ENCODE data around the gene KLHL18. TPM values are rescaled to one million over a fixed set of nuclear protein-coding genes. Genes with fewer than 3 reads are reported as not detected.
"Not testable (repeated sequence)": the region's sequence is repeated elsewhere in the genome, so short reads cannot be mapped to it uniquely, and the experiment has no call there.

The KLHL18 gene
- total and polyA plus RNA-seq, 2 donors: 11.9 to 13.1 TPM

- H3K4me3 ChIP-seq (ENCODE audit: low read depth, low read length): no peak overlapping the region
- H3K27ac ChIP-seq (ENCODE audit: low read depth): no peak overlapping the region
- no peak for DNase-seq (ENCODE audit: extremely low spot score)
- no peaks in the 10 kb centered on the region for H3K4me1 ChIP-seq (ENCODE audit: insufficient read depth)
- 76% methylated on average over 2 of the region's 2 CpGs for WGBS
- H3K36me3 ChIP-seq (ENCODE audit: insufficient read depth): peaks cover 10% of the 10 kb centered on the region
Observed at GRCh38 chr3:47340866-47341265, 58.1 kb downstream of the KLHL18 start.

DNA sequence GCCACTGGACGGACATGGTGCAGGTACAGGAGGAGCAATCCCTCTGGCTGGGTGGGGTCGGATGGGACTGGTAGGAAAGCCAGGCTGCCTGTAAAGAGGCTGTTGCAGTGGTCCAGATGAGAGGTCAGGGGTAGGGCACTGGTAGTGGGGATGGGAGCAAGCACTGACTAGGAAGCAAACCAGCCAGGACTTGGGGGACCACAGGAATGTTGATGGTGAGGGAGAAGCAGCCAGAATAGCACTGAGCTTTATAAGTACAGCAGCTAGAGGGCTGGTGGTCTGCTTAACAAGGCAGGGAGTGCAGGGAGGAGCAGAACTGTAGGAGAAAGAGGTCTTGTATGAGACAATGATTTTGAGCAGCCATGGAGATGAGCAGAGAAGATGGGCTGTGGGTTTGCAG, 59.4 kb downstream of the KLHL18 start:
- no peak overlapping the region for H3K4me3 ChIP-seq (ENCODE audit: low read depth, low read length)
- H3K4me1 ChIP-seq (ENCODE audit: insufficient read depth): no peaks in the 10 kb centered on the region
- WGBS: 92% methylated on average over 2 of the region's 2 CpGs
- H3K27ac ChIP-seq (ENCODE audit: low read depth): no peak overlapping the region
- no peak for DNase-seq (ENCODE audit: extremely low spot score)
- peaks cover 6% of the 10 kb centered on the region for H3K36me3 ChIP-seq (ENCODE audit: insufficient read depth)

- Histone ChIP-seq H3K4me1 (ENCODE audit: insufficient read depth) (no peaks in the 10 kb centered on the region), H3K36me3 (ENCODE audit: insufficient read depth) (peaks cover 3% of the 10 kb centered on the region), H3K4me3 (ENCODE audit: low read depth, low read length) (no peak overlapping the region), H3K27ac (ENCODE audit: low read depth) (no peak overlapping the region)
- no peak for DNase-seq (ENCODE audit: extremely low spot score)
Observed at GRCh38 chr3:47342812-47343211, 60.1 kb downstream of the KLHL18 start.

DNA sequence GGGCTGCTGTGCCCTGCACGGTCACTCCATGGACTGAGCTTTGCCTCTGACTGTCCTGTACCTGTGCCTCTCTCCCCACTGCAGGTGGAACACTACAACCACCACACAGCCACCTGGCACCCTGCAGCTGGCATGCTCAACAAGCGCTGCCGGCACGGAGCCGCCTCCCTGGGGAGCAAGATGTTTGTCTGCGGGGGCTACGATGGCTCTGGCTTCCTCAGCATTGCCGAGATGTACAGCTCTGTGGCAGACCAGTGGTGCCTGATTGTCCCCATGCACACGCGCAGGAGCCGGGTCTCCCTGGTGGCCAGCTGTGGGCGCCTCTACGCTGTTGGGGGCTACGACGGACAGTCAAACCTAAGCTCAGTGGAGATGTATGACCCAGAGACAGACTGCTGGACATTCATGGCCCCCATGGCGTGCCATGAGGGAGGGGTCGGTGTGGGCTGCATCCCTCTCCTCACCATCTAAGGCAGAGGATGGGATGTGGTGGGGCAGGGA, 60.8 kb downstream of the KLHL18 start:
- Histone ChIP-seq H3K4me1 (ENCODE audit: insufficient read depth) (no peaks in the 10 kb centered on the region), H3K27ac (ENCODE audit: low read depth) (no peak overlapping the region), H3K4me3 (ENCODE audit: low read depth, low read length) (no peak overlapping the region), H3K36me3 (ENCODE audit: insufficient read depth) (no peaks in the 10 kb centered on the region)
- no peak for DNase-seq (ENCODE audit: extremely low spot score)
- WGBS: 95% methylated on average over 17 of the region's 17 CpGs

DNA sequence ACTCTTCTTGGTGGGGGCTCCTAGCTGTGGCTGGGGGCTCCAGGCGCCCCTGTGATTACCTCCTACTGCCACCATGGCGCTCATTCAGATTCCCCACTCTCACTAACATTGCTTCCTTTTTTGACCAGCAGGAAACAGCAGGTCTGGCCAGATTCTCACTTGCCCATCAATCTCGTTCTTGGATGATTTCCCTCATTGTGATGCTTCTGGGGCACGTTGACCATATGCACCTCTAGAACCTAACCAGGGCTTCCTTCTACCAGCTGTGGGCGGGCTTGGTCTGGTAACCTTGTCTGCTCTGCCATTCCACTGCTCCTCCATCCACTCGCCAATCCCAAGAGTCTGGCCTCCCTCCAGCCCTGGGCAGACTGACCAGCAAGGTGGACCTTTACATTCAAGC, 62.2 kb downstream of the KLHL18 start:
- no peak overlapping the region for H3K4me3 ChIP-seq (ENCODE audit: low read depth, low read length)
- no peak overlapping the region for H3K27ac ChIP-seq (ENCODE audit: low read depth)
- no peaks in the 10 kb centered on the region for H3K36me3 ChIP-seq (ENCODE audit: insufficient read depth)
- H3K4me1 ChIP-seq (ENCODE audit: insufficient read depth): no peaks in the 10 kb centered on the region
- WGBS: 84% methylated on average over 6 of the region's 6 CpGs
- no peak for DNase-seq (ENCODE audit: extremely low spot score)

- 57% methylated on average over 4 of the region's 4 CpGs for WGBS
- no peaks in the 10 kb centered on the region for H3K4me1 ChIP-seq (ENCODE audit: insufficient read depth)
- no peak overlapping the region for H3K4me3 ChIP-seq (ENCODE audit: low read depth, low read length)
- DNase-seq (ENCODE audit: extremely low spot score): no peak
- H3K36me3 ChIP-seq (ENCODE audit: insufficient read depth): no peaks in the 10 kb centered on the region
- H3K27ac ChIP-seq (ENCODE audit: low read depth): no peak overlapping the region
Observed at GRCh38 chr3:47347217-47347801, 64.6 kb downstream of the KLHL18 start.

GRCh38 chr3:47348411-47349154, 65.8 kb downstream of the KLHL18 start:
- Histone ChIP-seq H3K36me3 (ENCODE audit: insufficient read depth) (no peaks in the 10 kb centered on the region), H3K4me1 (ENCODE audit: insufficient read depth) (no peaks in the 10 kb centered on the region), H3K4me3 (ENCODE audit: low read depth, low read length) (no peak overlapping the region), H3K27ac (ENCODE audit: low read depth) (no peak overlapping the region)
- WGBS: 90% methylated on average over 5 of the region's 5 CpGs
- no peak for DNase-seq (ENCODE audit: extremely low spot score)

DNA sequence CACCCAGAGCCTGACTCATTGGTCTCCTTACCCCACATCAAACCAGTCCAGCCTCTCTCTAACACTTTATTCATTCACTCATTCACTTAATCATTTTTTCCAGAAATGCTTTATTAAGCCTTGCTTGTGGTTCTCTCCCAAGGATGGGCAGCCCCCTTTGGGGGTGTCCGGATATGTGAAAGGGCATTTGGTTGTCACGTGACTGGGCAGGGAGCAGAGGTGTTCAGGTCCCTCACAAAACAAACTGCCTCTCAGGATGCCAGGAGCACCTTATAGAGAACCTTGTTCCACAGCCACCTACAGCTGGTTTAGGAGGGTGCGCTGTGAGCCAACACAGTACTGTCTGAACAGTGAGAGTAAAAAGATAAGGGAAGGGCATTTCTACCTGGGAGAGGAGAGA, 72.3 kb downstream of the KLHL18 start:
- Histone ChIP-seq H3K4me3 (ENCODE audit: low read depth, low read length) (no peak overlapping the region), H3K36me3 (ENCODE audit: insufficient read depth) (no peaks in the 10 kb centered on the region)
- 88% methylated on average over 3 of the region's 3 CpGs for WGBS

DNA sequence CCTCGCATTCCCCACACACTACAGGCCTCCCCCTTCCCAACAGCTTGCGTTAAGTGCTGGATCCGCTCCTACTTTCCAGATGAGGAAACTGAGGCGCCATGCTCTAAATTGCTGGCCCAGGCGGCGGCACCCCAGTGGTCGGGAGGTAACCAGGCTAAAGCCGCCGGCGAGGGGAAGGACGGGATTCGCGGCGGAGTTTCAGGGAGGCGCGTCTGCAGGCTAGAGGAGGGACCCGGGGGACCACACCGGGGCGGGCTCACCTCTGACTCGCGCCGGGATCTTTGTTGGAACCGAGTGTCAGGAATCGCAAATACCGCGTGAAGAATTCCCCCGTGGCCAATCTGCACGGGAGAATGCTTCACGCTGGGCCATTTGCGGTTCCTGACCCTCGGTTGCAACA, 73.5 kb downstream of the KLHL18 start:
- no peak overlapping the region for H3K4me3 ChIP-seq (ENCODE audit: low read depth, low read length)
- H3K27ac ChIP-seq (ENCODE audit: low read depth): no peak overlapping the region
- no peak for DNase-seq (ENCODE audit: extremely low spot score)
- H3K36me3 ChIP-seq (ENCODE audit: insufficient read depth): no peaks in the 10 kb centered on the region
- 95% methylated on average over 31 of the region's 31 CpGs for WGBS
- H3K4me1 ChIP-seq (ENCODE audit: insufficient read depth): no peaks in the 10 kb centered on the region

More for the DNA sequence above, 72.3 kb downstream of the KLHL18 start:
- no peaks in the 10 kb centered on the region for H3K4me1 ChIP-seq (ENCODE audit: insufficient read depth)
- H3K27ac ChIP-seq (ENCODE audit: low read depth): no peak overlapping the region
- DNase-seq (ENCODE audit: extremely low spot score): no peak

GRCh38 chr3:47359323-47359722, 76.6 kb downstream of the KLHL18 start:
- DNase-seq (ENCODE audit: extremely low spot score): no peak
- WGBS: 59% methylated on average over 1 of the region's 1 CpG
- H3K36me3 ChIP-seq (ENCODE audit: insufficient read depth): no peaks in the 10 kb centered on the region
- H3K4me3 ChIP-seq (ENCODE audit: low read depth, low read length): no peak overlapping the region
- H3K4me1 ChIP-seq (ENCODE audit: insufficient read depth): no peaks in the 10 kb centered on the region
- no peak overlapping the region for H3K27ac ChIP-seq (ENCODE audit: low read depth)

- not testable (repeated sequence) for H3K36me3 ChIP-seq (ENCODE audit: insufficient read depth); H3K4me3 ChIP-seq (ENCODE audit: low read depth, low read length); H3K27ac ChIP-seq (ENCODE audit: low read depth); H3K4me1 ChIP-seq (ENCODE audit: insufficient read depth); DNase-seq (ENCODE audit: extremely low spot score)
- WGBS: 92% methylated on average over 4 of the region's 4 CpGs
Observed at GRCh38 chr3:47360110-47360517, 77.4 kb downstream of the KLHL18 start.

DNA sequence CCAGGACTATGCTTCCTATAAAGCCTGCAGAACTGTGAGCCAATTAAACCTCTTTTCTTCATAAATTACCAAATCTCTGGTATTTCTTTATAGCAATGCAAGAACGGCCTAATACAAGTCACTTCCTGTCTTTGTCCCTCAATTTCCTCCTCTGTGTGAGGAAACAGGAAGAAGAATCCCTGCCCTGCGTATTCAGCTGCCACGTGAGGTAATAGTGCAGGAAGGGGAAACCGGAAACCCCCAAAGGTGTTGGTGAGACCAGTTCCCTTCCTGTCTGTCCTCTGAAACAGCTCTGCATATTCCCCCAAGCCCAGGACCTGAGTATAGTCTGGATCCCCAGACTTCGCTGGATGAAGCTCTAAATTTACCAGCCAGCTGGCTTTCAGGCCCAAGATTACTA, 80.0 kb downstream of the KLHL18 start:
- H3K36me3 ChIP-seq (ENCODE audit: insufficient read depth): no peaks in the 10 kb centered on the region
- WGBS: 75% methylated on average over 5 of the region's 5 CpGs
- H3K4me1 ChIP-seq (ENCODE audit: insufficient read depth): no peaks in the 10 kb centered on the region
- no peak for DNase-seq (ENCODE audit: extremely low spot score)
- H3K27ac ChIP-seq (ENCODE audit: low read depth): no peak overlapping the region
- H3K4me3 ChIP-seq (ENCODE audit: low read depth, low read length): no peak overlapping the region

GRCh38 chr3:47365213-47366153, 82.7 kb downstream of the KLHL18 start:
- H3K27ac ChIP-seq (ENCODE audit: low read depth): no peak overlapping the region
- H3K36me3 ChIP-seq (ENCODE audit: insufficient read depth): no peaks in the 10 kb centered on the region
- 41% methylated on average over 11 of the region's 11 CpGs for WGBS
- no peak overlapping the region for H3K4me3 ChIP-seq (ENCODE audit: low read depth, low read length)
- no peaks in the 10 kb centered on the region for H3K4me1 ChIP-seq (ENCODE audit: insufficient read depth)
- no peak for DNase-seq (ENCODE audit: extremely low spot score)
